Heart right ventricle (tissue), 16 donors: Measurements from ENCODE around the gene MOV10. TPM values are rescaled to one million over a fixed set of nuclear protein-coding genes. Genes with fewer than 3 reads are reported as not detected.
"Not testable (repeated sequence)": the region's sequence is repeated elsewhere in the genome, so short reads cannot be mapped to it uniquely, and the experiment has no call there.

ENCODE experiments used
- ATAC-seq, 8 donors: fragments of 200-7000 bp; cut with Tn5 transposase; one replicate each; pipeline ENCODE4 v1.9.1; 2020; ENCODE audit warnings: mild to moderate bottlenecking in 8 of 8, moderate library complexity in 8 of 8, moderate number of reproducible peaks in 1 of 8
- DNase-seq, 2 donors: peaks; one replicate each; pipeline ENCODE4 v3.0.0-alpha.2; 2020
- H3K27ac ChIP-seq, 10 donors: fragments of 200-600 bp; sonication (generic) in 2 of 10; one replicate each; pipeline versions ENCODE4 v1.5.0 to v1.8.0; 2020 to 2022; ENCODE audit warnings: mild to moderate bottlenecking in 3 of 10
- H3K27me3 ChIP-seq, 7 donors: fragments of 200-600 bp; one replicate each; pipeline ENCODE4 v1.8.0; 2021 to 2022; ENCODE audit warnings: mild to moderate bottlenecking in 2 of 7
- H3K36me3 ChIP-seq, 9 donors: fragments of 200-600 bp; sonication (generic) in 1 of 9; one replicate each; pipeline versions ENCODE4 v1.5.0 to v1.8.0; 2020 to 2022; ENCODE audit warnings: mild to moderate bottlenecking in 2 of 9
- H3K4me1 ChIP-seq, 9 donors: fragments of 200-600 bp; sonication (generic) in 1 of 9; one replicate each; pipeline versions ENCODE4 v1.5.0 to v1.8.0; 2020 to 2022; ENCODE audit warnings: mild to moderate bottlenecking in 4 of 9
- H3K4me3 ChIP-seq, 10 donors: fragments of 200-600 bp; sonication (generic) in 2 of 10; one replicate each; pipeline versions ENCODE4 v1.5.0 to v1.8.0; 2020 to 2022; ENCODE audit warnings: mild to moderate bottlenecking in 7 of 10, moderate library complexity in 2 of 10
- H3K9me3 ChIP-seq, 11 donors: fragments of 200-600 bp in 10 of 11; sonication (generic) in 2 of 11; one replicate each; pipeline versions ENCODE4 v1.5.0 to v1.8.0; 2013 to 2022; ENCODE audit warnings: mild to moderate bottlenecking in 2 of 11, control low read depth in 1 of 11, moderate library complexity in 1 of 11
- CTCF ChIP-seq, 9 donors: fragments of 200-600 bp; sonication (generic) in 2 of 9; IDR thresholded peaks; one replicate each; pipeline versions ENCODE4 v1.5.0 to v1.8.0; 2021 to 2022; ENCODE audit warnings: antibody characterized with exemption in 9 of 9, mild to moderate bottlenecking in 5 of 9, moderate library complexity in 1 of 9
- WGBS, 2 donors: extraction: QIAGEN DNeasy Blood & Tissue Kit; methylation state at CpG; one replicate each; pipeline ENCODE4 v1.1.7; 2013; ENCODE audit warnings: inconsistent platforms in 1 of 2; 5-methylcytosine and 5-hydroxymethylcytosine counted together
- intact Hi-C, 10 donors: fragments of 100-400 bp; cut with DNase I; formaldehyde crosslinking; loops; one replicate each; pipeline versions ENCODE4 v1.11.1 to v1.14.2; 2022
- polyA plus RNA-seq, 2 donors: library from polyadenylated mRNA; stranded (reverse); fragments of 200-250 nt; gene quantifications; one replicate each; pipeline ENCODE4 v1.2.3, GENCODE V29; 2013
- total RNA-seq, 10 donors: library from RNA; stranded (reverse); fragmentation: NEBNext Ultra II Directional in 3 of 10; extraction: Animal tissue kit (Norgen Biotek cat#: 25700) in 3 of 10; gene quantifications; one replicate each; pipeline versions ENCODE4 v1.2.1 to v1.2.4, GENCODE V29; 2021 to 2023
- donor health status: Arrhythmogenic right ventricular cardiomyopathy.
- donor health status: ischemic (EF 13 %, LVEDD 7.1; RV severe dilation, severe dysfunction).
- donor health status: healthy with polysubstance abuse.
- donor health status: DM: no; HTN: yes; CAD: no.
- donor health status: DM: no; HTN: no; CAD: no.
- donor health status: ischemic (EF 25% LVEDD 6.9; RV normal size, moderate dysfunction).
- donor health status: ischemic (EF 25% LVEDD 5.7; RV mildly dilated, moderate dysfunction).
- donor health status: healthy.
- donor health status: DM: yes; HTN: yes; CAD: no.
- donor health status: Ischemic cardiomyopathy.
- donor health status: ischemic (EF 35%, LVEDD 5.7; RV mildly dilated, moderate dysfunction).
- donor health status: nonischemic (EF 11% LVEDD 7.7; RV severe dilation, severe dysfunction).
- donor health status: DM: yes; HTN: yes; CAD: no.
- donor health status: PGD.
- donor health status: ischemic (EF 29% LVEDD 5.4; RV normal size, mild dysfunction).
- donor health status: nonischemic (EF 23%, LVEDD 6.1; RV moderate dilation, normal function).

MOV10 gene
- total and polyA plus RNA-seq, 12 donors, result 6.3 to 69.4 (median 14.2) TPM

GRCh38 chr1:112727716-112728115 lies 53.3 kb downstream of the MOV10 start:
- H3K4me3 ChIP-seq, result no peak overlapping the region
- H3K27ac ChIP-seq, result no peak overlapping the region
- DNase-seq, result no peak
- no peaks in the 10 kb centered on the region for H3K36me3 ChIP-seq
- H3K9me3 ChIP-seq, result no peaks in the 10 kb centered on the region
- no peak for ATAC-seq
- peaks cover 0 to 15% (median 0%) of the 10 kb centered on the region in 7 donors for H3K27me3 ChIP-seq
- intact Hi-C loops, result loop anchor here in 2 of 10 donors (5.0 to 10.0 kb wide), 2 partner anchors 65 to 317 kb away; no protein-coding TSS in a partner anchor
- whole genome bisulfite sequencing, 2 donors, result 59 to 64% methylated on average over 2 of the region's 2 CpGs
- TF ChIP-seq CTCF (IDR thresholded peaks at IDR 0.05), result no peak
- peaks cover 0 to 7% (median 0%) of the 10 kb centered on the region in 9 donors for H3K4me1 ChIP-seq

GRCh38 chr1:112728306-112728971 lies 54.0 kb downstream of the MOV10 start:
- not testable (repeated sequence) for DNase-seq, H3K9me3 ChIP-seq, H3K4me1 ChIP-seq, H3K27me3 ChIP-seq, ATAC-seq, H3K27ac ChIP-seq, H3K36me3 ChIP-seq, H3K4me3 ChIP-seq
- 91 to 94% methylated on average over 28 to 33 of the region's 33 CpGs for WGBS, 2 donors
- intact Hi-C loops, result loop anchor here in 2 of 10 donors (5.0 to 10.0 kb wide), 2 partner anchors 64 to 316 kb away; no protein-coding TSS in a partner anchor

- ATAC-seq, H3K4me1 ChIP-seq, H3K27me3 ChIP-seq, DNase-seq, H3K36me3 ChIP-seq, H3K4me3 ChIP-seq, H3K27ac ChIP-seq, H3K9me3 ChIP-seq: not testable (repeated sequence)
- intact Hi-C loops, result loop anchor here in 2 of 10 donors (5.0 to 10.0 kb wide), 2 partner anchors 63 to 316 kb away; no protein-coding TSS in a partner anchor
- WGBS, 2 donors, result 70 to 75% methylated on average over 3 of the region's 3 CpGs
Measured at GRCh38 chr1:112729011-112729410, 54.6 kb downstream of the MOV10 start.

- Histone ChIP-seq H3K27ac (no peak overlapping the region), H3K36me3 (no peaks in the 10 kb centered on the region), H3K27me3 (peaks cover 0 to 9% (median 0%) of the 10 kb centered on the region in 7 donors), H3K9me3 (no peaks in the 10 kb centered on the region), H3K4me3 (no peak overlapping the region), H3K4me1 (no peaks in the 10 kb centered on the region)
- no peak for DNase-seq
- 63 to 71% methylated on average over 1 of the region's 1 CpG for WGBS, 2 donors
- TF ChIP-seq CTCF (IDR thresholded peaks at IDR 0.05), result no peak
- intact Hi-C loops, result loop anchor here in 2 of 10 donors (5.0 to 10.0 kb wide), 2 partner anchors 62 to 315 kb away; no protein-coding TSS in a partner anchor
- no peak for ATAC-seq
Measured at GRCh38 chr1:112729909-112730308, 55.5 kb downstream of the MOV10 start.

- no peaks in the 10 kb centered on the region for H3K4me1 ChIP-seq
- H3K27ac ChIP-seq, result no peak overlapping the region
- DNase-seq (no peak), ATAC-seq (no peak)
- no peak overlapping the region for H3K4me3 ChIP-seq
- intact Hi-C loops, result no loop called here
- H3K9me3 ChIP-seq, result no peaks in the 10 kb centered on the region
- H3K27me3 ChIP-seq, result peaks cover 0 to 13% (median 3%) of the 10 kb centered on the region in 7 donors
- WGBS, 2 donors, result 93 to 94% methylated on average over 1 of the region's 1 CpG
- no peak for TF ChIP-seq CTCF (IDR thresholded peaks at IDR 0.05)
- no peaks in the 10 kb centered on the region for H3K36me3 ChIP-seq
Measured at GRCh38 chr1:112731451-112731850, 57.0 kb downstream of the MOV10 start.
